Hepatocyte (in vitro differentiated cells): ENCODE results near the gene TBK1. TPM values are rescaled to one million over a fixed set of nuclear protein-coding genes. Genes with fewer than 3 reads are reported as not detected.
A peak's percentile ranks its signal among the peaks of the same experiment; 100 is the strongest.

Experiments
- DNase-seq: peaks from one replicate; pipeline ENCODE4 v3.0.0-alpha.2; 2016; ENCODE audit warnings: low spot score
- H2AFZ ChIP-seq: fragments of 200-600 bp; sonication (generic); 2 replicates; pipeline ENCODE4 v1.6.0; 2016; ENCODE audit warnings: antibody characterized with exemption, mild to moderate bottlenecking
- H3K27ac ChIP-seq: fragments of 200-600 bp; sonication (generic); 2 replicates; pipeline ENCODE4 v1.5.1; 2016; ENCODE audit warnings: mild to moderate bottlenecking
- H3K27me3 ChIP-seq: fragments of 200-600 bp; sonication (generic); 2 replicates; pipeline ENCODE4 v1.6.1; 2016
- H3K36me3 ChIP-seq: fragments of 200-600 bp; sonication (generic); replicated peaks from 2 replicates; pipeline ENCODE4 v1.5.1; 2016; ENCODE audit warnings: low read depth; ENCODE audit not compliant: insufficient read depth
- H3K4me1 ChIP-seq: fragments of 200-600 bp; sonication (generic); 2 replicates; pipeline ENCODE4 v1.5.1; 2016; ENCODE audit warnings: mild to moderate bottlenecking, moderate library complexity; ENCODE audit not compliant: insufficient read depth
- H3K4me2 ChIP-seq: fragments of 200-600 bp; sonication (generic); 2 replicates; pipeline ENCODE4 v1.6.0; 2016
- H3K4me3 ChIP-seq: fragments of 200-600 bp; sonication (generic); 2 replicates; pipeline ENCODE4 v1.5.1; 2016; ENCODE audit warnings: mild to moderate bottlenecking
- H3K79me2 ChIP-seq: fragments of 200-600 bp; sonication (generic); 2 replicates; pipeline ENCODE4 v1.6.0; 2017; ENCODE audit warnings: mild to moderate bottlenecking
- H3K9me2 ChIP-seq: fragments of 200-600 bp; sonication (generic); replicated peaks from 2 replicates; pipeline ENCODE4 v1.6.0; 2017; ENCODE audit warnings: mild to moderate bottlenecking; ENCODE audit not compliant: insufficient read depth
- H3K9me3 ChIP-seq: fragments of 200-600 bp; sonication (generic); 2 replicates; pipeline ENCODE4 v1.5.1; 2016; ENCODE audit warnings: low read depth, mild to moderate bottlenecking
- H4K20me1 ChIP-seq: fragments of 200-600 bp; sonication (generic); 2 replicates; pipeline ENCODE4 v1.6.0; 2016; ENCODE audit warnings: mild to moderate bottlenecking; ENCODE audit not compliant: insufficient read depth, poor library complexity, severe bottlenecking
- EZH2 ChIP-seq: fragments of 200-600 bp; sonication (generic); IDR thresholded peaks from 2 replicates; pipeline ENCODE4 v1.6.1; 2016; ENCODE audit warnings: antibody characterized with exemption, mild to moderate bottlenecking, borderline replicate concordance
- EZH2phosphoT487 ChIP-seq: fragments of 200-600 bp; sonication (generic); IDR thresholded peaks from one replicate; pipeline ENCODE4 v1.6.1; 2018; ENCODE audit warnings: antibody characterized with exemption, mild to moderate bottlenecking, low read depth, moderate library complexity; ENCODE audit not compliant: unreplicated experiment, severe bottlenecking
- WGBS: methylation state at CpG from one replicate; pipeline ENCODE4 v1.1.6; 2016; ENCODE audit warnings: low lambda C conversion rate; ENCODE audit errors: missing lambda C conversion rate; 5-methylcytosine and 5-hydroxymethylcytosine counted together
- polyA plus RNA-seq: library from polyadenylated mRNA; unstranded; fragments of >200 nt; fragmentation: Nextera tagmentation; extraction: Ambion mirVana; gene quantifications from 2 replicates; pipeline ENCODE4 v1.2.1, GENCODE V29; 2016
- total RNA-seq: library from RNA; depleted of rRNA; stranded (reverse); fragments of >200 nt; gene quantifications from 2 replicates; pipeline ENCODE4 v1.2.3, GENCODE V29; 2014
- TF ChIP-seq, protein P1 (sequence below): fragments of 200-600 bp; sonication (generic); IDR thresholded peaks from 2 replicates; pipeline ENCODE4 v1.5.1; 2016; ENCODE audit warnings: antibody characterized with exemption, mild to moderate bottlenecking; ENCODE audit not compliant: poor library complexity

Gene TBK1
- total RNA-seq (24.0 and 26.1 TPM in 2 replicates), polyA plus RNA-seq (15.4 and 22.2 TPM in 2 replicates)

- 1% methylated on average over 62 of the region's 94 CpGs for WGBS
- peak within 1 kb of the TSS; percentile 91 for H3K4me2 ChIP-seq
These were observed at the start of gene TBK1 for GRCh38 chr12:64451687-64452558. Gene TBK1, plus strand, starts transcription at chr12:64452120. Its CDS starts 3,751 bp downstream, at chr12:64455871.

DNA sequence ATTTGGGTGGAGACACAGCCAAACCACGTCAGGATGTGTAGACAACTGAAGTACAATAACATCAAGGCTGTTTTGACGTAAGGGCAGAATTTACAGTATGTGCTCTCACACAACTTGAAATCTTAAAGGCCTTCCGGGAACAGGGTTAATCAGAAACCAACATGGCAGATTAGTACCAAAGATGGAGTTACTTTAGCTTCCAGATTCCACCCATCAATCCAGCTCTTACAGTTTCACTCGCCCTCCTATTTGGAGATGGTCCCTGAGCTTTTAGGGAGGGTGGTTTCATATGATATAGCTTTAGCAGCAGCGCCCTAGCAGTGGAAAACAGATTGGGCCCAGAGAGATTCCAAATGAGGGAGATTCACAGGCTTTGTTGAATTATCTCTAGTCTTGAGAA is 49.7 kb upstream of the TBK1 start:
- Histone ChIP-seq H3K4me3 (no peak overlapping the region), H3K9me2 (no peaks in the 10 kb centered on the region), H3K9me3 (no peaks in the 10 kb centered on the region), H3K4me2 (no peak overlapping the region), H3K27ac (no peak overlapping the region), H3K4me1 (no peaks in the 10 kb centered on the region), H3K79me2 (peaks cover 18% of the 10 kb centered on the region), H3K27me3 (no peaks in the 10 kb centered on the region), H4K20me1 (no peaks in the 10 kb centered on the region), H2AFZ (no peak overlapping the region), H3K36me3 (no peaks in the 10 kb centered on the region)
- 93% methylated on average over 5 of the region's 5 CpGs for WGBS
- no peak for DNase-seq
- TF ChIP-seq EZH2phosphoT487 = no peak
- TF ChIP-seq, protein P1, sequence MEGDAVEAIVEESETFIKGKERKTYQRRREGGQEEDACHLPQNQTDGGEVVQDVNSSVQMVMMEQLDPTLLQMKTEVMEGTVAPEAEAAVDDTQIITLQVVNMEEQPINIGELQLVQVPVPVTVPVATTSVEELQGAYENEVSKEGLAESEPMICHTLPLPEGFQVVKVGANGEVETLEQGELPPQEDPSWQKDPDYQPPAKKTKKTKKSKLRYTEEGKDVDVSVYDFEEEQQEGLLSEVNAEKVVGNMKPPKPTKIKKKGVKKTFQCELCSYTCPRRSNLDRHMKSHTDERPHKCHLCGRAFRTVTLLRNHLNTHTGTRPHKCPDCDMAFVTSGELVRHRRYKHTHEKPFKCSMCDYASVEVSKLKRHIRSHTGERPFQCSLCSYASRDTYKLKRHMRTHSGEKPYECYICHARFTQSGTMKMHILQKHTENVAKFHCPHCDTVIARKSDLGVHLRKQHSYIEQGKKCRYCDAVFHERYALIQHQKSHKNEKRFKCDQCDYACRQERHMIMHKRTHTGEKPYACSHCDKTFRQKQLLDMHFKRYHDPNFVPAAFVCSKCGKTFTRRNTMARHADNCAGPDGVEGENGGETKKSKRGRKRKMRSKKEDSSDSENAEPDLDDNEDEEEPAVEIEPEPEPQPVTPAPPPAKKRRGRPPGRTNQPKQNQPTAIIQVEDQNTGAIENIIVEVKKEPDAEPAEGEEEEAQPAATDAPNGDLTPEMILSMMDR = no peak
- no peak for TF ChIP-seq EZH2

More at GRCh38 chr12:64451687-64452558, at the start of gene TBK1:
- Histone ChIP-seq H3K79me2 (peaks cover 40% of the 10 kb centered on the region), H3K9me3 (no peaks in the 10 kb centered on the region), H3K27ac (peak within 1 kb of the TSS; percentile 98), H3K4me3 (peak within 1 kb of the TSS; percentile 83), H4K20me1 (peaks cover 6% of the 10 kb centered on the region), H3K4me1 (peaks cover 7% of the 10 kb centered on the region), H3K9me2 (no peaks in the 10 kb centered on the region), H3K36me3 (no peaks in the 10 kb centered on the region), H2AFZ (peak within 1 kb of the TSS; percentile 75), H3K27me3 (no peaks in the 10 kb centered on the region)
- TF ChIP-seq EZH2phosphoT487 (no peak), EZH2 (no peak)
- TF ChIP-seq, protein P1 = no peak
- DNase-seq = peak; percentile 93

DNA sequence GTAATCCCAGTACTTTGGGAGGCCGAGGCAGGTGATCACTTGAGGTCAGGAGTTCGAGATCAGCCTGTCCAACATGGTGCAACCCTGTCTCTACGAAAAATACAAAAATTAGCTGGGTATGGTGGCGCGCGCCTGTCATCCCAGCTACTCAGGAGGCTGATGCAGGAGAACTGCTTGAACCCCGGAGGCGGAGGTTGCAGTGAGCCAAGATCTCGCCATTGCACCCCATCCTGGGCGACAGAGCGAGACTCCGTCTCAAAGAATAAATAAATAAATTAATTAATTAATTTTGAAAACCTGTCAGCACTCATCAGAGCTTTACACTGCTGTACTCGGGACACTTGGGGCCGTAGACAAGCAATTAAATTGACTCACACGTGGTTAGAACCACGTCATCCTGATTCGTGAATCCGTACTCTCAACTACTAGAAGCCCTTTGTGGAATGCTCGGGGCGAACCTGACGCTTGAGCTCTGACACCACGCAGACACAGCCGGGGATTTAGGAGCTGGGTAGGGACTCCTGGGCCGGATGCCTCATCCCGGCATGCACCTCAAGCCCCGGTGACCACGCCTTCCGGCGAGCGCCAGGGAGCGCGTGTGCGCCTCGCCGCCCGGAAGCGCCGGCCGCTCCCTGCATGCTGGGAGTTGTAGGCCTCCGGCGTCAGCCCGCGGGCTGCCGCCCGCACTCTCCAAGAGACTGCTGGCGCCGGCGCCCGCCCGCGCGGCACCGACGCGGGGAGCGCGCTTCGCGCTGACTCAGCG is 48.0 kb upstream of the TBK1 start, which contains the start of gene XPOT:
Gene XPOT (plus strand): TSS at position 686 of the 763 bp plus-strand sequence. CDS start 5,644 bp downstream, outside the sequence.
- peak within 1 kb of the TSS; percentile 86 for H3K4me2 ChIP-seq
- peaks cover 10% of the 10 kb centered on the region for H4K20me1 ChIP-seq
- 22% methylated on average over 41 of the region's 60 CpGs for WGBS
- peak within 1 kb of the TSS; percentile 94 for H3K4me3 ChIP-seq
- H3K79me2 ChIP-seq = peaks cover 35% of the 10 kb centered on the region
- H3K36me3 ChIP-seq = no peaks in the 10 kb centered on the region
- H3K27ac ChIP-seq = peak within 1 kb of the TSS; percentile 100
- no peaks in the 10 kb centered on the region for H3K9me2 ChIP-seq
- peak; percentile 98 for DNase-seq
- no peaks in the 10 kb centered on the region for H3K9me3 ChIP-seq
- TF ChIP-seq EZH2phosphoT487 (no peak), EZH2 (no peak)
- TF ChIP-seq, protein P1 = no peak
- H3K27me3 ChIP-seq = no peaks in the 10 kb centered on the region
- H3K4me1 ChIP-seq = no peaks in the 10 kb centered on the region
- peak within 1 kb of the TSS; percentile 97 for H2AFZ ChIP-seq
